Nephron (organoid): ENCODE measurements around the gene MFN2.

Experiments used
- H3K27ac Mint-ChIP-seq, 3 experiments: 2 replicates each; pipeline ENCODE4 v1.8.0; 2020; ENCODE audit warnings: mixed read lengths in 3 of 3, mild to moderate bottlenecking in 2 of 3, moderate library complexity in 1 of 3
- H3K27me3 Mint-ChIP-seq: 2 replicates; pipeline ENCODE4 v1.8.0; 2021; ENCODE audit warnings: low read depth, mild to moderate bottlenecking, moderate library complexity, mixed read lengths
- H3K36me3 Mint-ChIP-seq: 2 replicates; pipeline ENCODE4 v1.8.0; 2020; ENCODE audit warnings: low read depth, mixed read lengths
- H3K4me1 Mint-ChIP-seq: 2 replicates; pipeline ENCODE4 v1.8.0; 2020; ENCODE audit warnings: mixed read lengths
- H3K4me3 Mint-ChIP-seq, 3 experiments: 2 replicates each; pipeline ENCODE4 v1.8.0; 2020; ENCODE audit warnings: mild to moderate bottlenecking in 3 of 3, mixed read lengths in 3 of 3, moderate library complexity in 2 of 3
- H3K9me3 Mint-ChIP-seq: 2 replicates; pipeline ENCODE4 v1.8.0; 2020; ENCODE audit warnings: mixed read lengths
- TF ChIP-seq, protein P1 (sequence below), 3 experiments: fragments of 200-600 bp; sonication (generic); IDR thresholded peaks; one replicate each; pipeline ENCODE4 v1.5.0; 2021; ENCODE audit warnings: antibody characterized with exemption in 3 of 3; ENCODE audit not compliant: unreplicated experiment in 3 of 3

Gene MFN2

DNA sequence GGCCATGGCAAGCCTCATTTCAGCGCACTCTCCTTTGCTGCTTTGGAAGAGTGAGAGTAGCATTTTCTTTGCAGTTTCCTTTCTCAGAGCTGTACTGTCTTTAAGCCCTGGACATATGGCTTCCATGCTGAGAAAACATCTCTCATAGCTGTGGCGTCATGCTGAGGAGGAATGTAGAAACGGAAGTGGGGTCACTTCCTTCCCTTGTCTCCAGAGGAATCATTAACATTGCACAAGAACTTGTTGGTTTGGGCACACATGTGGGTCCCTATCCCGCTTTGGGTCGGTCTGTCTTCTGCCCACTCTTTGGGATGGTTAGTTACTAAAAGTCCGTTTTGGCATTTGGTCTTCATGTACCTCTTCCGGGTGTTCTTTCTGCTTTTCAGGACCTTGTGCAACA lies 5.6 kb downstream of the MFN2 start:
- TF ChIP-seq, protein P1, sequence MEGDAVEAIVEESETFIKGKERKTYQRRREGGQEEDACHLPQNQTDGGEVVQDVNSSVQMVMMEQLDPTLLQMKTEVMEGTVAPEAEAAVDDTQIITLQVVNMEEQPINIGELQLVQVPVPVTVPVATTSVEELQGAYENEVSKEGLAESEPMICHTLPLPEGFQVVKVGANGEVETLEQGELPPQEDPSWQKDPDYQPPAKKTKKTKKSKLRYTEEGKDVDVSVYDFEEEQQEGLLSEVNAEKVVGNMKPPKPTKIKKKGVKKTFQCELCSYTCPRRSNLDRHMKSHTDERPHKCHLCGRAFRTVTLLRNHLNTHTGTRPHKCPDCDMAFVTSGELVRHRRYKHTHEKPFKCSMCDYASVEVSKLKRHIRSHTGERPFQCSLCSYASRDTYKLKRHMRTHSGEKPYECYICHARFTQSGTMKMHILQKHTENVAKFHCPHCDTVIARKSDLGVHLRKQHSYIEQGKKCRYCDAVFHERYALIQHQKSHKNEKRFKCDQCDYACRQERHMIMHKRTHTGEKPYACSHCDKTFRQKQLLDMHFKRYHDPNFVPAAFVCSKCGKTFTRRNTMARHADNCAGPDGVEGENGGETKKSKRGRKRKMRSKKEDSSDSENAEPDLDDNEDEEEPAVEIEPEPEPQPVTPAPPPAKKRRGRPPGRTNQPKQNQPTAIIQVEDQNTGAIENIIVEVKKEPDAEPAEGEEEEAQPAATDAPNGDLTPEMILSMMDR (IDR thresholded peaks at IDR 0.05; ENCODE audit: unreplicated experiment in 3 of 3): no peak
- peak overlapping the region in 1 of 3 experiments; percentile 75 for H3K4me3 Mint-ChIP-seq
- peaks cover 54% of the 10 kb centered on the region for H3K36me3 Mint-ChIP-seq
- H3K27me3 Mint-ChIP-seq: no peaks in the 10 kb centered on the region
- H3K27ac Mint-ChIP-seq: no peak overlapping the region
- peaks cover 13% of the 10 kb centered on the region for H3K4me1 Mint-ChIP-seq
- no peaks in the 10 kb centered on the region for H3K9me3 Mint-ChIP-seq

DNA sequence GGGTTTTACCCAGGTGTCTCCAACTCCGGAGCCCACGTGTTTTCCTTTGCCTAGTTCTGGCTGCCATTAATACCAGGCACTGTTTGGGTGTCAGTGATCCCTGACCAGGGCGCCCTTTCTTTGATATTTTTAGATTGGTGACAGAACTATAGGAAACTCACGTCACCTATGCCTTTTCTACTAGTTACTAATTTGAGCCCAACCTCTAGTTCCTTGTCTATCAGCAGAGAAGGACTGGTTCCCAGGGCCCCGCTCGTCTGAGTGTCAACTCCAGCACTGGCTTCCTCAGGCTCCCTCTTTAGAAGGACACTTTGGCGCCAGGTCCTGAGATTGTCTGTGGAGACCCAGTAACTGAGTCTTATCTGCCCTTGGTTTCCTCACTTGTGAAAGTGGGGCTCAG lies 9.4 kb downstream of the MFN2 start:
- H3K9me3 Mint-ChIP-seq: no peaks in the 10 kb centered on the region
- TF ChIP-seq, protein P1 (IDR thresholded peaks at IDR 0.05; ENCODE audit: unreplicated experiment in 3 of 3): no peak
- no peaks in the 10 kb centered on the region for H3K27me3 Mint-ChIP-seq
- H3K36me3 Mint-ChIP-seq: peaks cover 56% of the 10 kb centered on the region
- no peaks in the 10 kb centered on the region for H3K4me1 Mint-ChIP-seq
- no peak overlapping the region for H3K4me3 Mint-ChIP-seq
- H3K27ac Mint-ChIP-seq: no peak overlapping the region

DNA sequence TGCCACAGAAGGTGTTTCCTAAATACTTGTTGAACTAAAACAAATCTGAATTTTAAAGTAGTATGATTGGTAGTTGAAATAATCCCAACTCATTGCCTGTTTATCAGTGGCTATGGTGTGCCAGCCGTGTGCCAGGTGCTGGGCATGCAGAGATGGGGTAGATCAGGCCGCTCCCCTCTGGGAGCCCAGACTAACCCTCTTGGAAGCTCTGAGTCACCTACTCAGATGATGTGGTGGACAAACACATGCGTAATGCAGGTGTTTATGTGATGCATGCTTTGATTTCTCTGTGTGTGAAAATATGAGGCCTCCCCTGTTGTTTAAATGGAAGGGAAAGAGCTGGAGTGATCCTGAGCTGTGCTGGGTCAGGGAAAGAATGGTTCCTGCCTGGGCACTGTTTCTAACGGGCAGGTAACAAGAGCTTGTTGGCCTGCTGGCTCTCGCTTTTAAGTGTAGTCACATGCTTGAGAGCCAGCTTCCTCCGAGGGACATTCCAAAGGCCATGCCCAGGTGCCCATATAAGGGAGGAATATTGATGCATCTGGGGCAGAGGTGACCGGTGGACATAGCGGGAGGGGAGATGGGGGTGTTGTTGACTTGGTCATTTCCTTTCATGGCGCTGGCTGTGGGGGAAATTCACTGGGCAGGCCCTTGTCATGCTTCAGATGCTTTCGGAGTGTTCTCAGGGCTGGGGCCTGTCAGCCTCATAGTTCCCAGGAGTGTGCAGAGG lies 10.2 kb downstream of the MFN2 start:
- TF ChIP-seq, protein P1 (IDR thresholded peaks at IDR 0.05; ENCODE audit: unreplicated experiment in 3 of 3): no peak
- no peak overlapping the region for H3K27ac Mint-ChIP-seq
- H3K9me3 Mint-ChIP-seq: no peaks in the 10 kb centered on the region
- no peaks in the 10 kb centered on the region for H3K27me3 Mint-ChIP-seq
- H3K4me1 Mint-ChIP-seq: no peaks in the 10 kb centered on the region
- H3K36me3 Mint-ChIP-seq: peaks cover 58% of the 10 kb centered on the region
- H3K4me3 Mint-ChIP-seq: no peak overlapping the region

DNA sequence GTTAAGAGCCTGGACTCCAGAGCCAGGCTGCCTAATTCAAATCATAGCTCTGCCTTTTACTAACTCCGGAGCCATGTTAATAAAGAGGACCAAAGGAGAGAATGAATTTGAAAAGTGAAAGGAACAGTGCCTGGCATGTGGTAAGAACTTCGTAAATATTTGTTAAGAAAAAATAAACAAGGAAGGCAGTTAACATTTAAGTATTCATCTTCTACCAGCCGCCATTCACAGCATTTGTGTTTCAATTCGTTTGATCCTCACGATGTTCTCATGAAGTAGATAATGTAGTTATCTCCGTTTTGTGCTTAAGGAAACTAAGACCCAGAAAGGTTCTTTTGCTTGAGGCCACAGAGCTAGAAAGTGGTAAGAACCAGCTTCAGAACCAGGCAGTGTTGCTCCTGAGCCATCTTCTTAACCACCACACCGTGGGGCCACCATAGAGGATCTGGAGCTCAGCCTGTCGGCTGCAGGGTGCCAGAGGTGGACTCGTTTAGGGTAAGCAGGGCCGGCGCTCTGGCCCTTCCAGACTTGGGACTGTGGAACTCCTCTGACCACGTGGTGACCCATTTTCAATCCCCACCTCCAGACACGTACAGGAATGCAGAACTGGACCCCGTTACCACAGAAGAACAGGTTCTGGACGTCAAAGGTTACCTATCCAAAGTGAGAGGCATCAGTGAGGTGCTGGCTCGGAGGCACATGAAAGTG lies 11.9 kb downstream of the MFN2 start:
- H3K4me3 Mint-ChIP-seq: no peak overlapping the region
- no peaks in the 10 kb centered on the region for H3K27me3 Mint-ChIP-seq
- no peaks in the 10 kb centered on the region for H3K9me3 Mint-ChIP-seq
- peaks cover 64% of the 10 kb centered on the region for H3K36me3 Mint-ChIP-seq
- TF ChIP-seq, protein P1 (IDR thresholded peaks at IDR 0.05; ENCODE audit: unreplicated experiment in 3 of 3): no peak
- no peaks in the 10 kb centered on the region for H3K4me1 Mint-ChIP-seq
- H3K27ac Mint-ChIP-seq: no peak overlapping the region

DNA sequence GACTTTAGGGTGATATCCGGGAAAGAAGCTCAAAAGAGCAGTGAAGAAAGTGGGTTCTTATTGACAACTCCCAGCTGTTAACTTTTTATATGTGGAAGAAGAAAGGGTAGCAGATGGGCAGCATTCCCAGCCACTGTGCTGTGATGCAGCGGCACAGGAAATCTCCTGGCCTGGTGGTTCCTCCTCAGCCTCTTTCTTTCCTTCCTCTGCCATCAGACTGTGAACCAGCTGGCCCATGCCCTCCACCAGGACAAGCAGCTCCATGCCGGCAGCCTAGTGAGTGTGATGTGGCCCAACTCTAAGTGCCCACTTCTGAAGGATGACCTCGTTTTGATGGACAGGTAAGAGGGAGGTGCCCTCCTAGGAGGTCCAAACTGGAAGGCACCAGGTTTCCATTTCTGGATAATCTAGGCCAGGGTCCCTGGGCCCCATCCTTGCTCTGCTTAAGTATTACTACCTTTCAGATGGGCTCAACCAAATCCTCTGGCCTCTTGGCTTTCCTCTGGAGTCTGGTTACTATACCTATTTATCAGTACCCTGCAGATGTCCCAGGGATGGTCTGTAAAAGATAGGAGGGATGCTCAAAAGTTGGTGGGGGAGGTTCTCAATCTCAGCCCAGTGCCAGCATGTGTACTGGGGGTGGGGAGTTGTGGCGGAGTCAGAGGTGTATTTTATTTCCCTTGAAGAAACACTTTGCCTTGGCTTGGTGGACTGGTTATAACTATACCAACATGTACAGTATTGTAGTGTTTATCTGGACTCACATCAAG lies 17.0 kb downstream of the MFN2 start:
- H3K4me3 Mint-ChIP-seq: no peak overlapping the region
- TF ChIP-seq, protein P1 (IDR thresholded peaks at IDR 0.05; ENCODE audit: unreplicated experiment in 3 of 3): no peak
- H3K9me3 Mint-ChIP-seq: no peaks in the 10 kb centered on the region
- H3K27ac Mint-ChIP-seq: no peak overlapping the region
- no peaks in the 10 kb centered on the region for H3K27me3 Mint-ChIP-seq
- no peaks in the 10 kb centered on the region for H3K4me1 Mint-ChIP-seq
- H3K36me3 Mint-ChIP-seq: peaks cover 65% of the 10 kb centered on the region
